Mesenchymal stem cell (in vitro differentiated cells and primary cell): ENCODE data around the gene MPPED2.

Experiments used
- DNase-seq: peaks from one replicate; pipeline ENCODE4 v3.0.0-alpha.2; 2013
- H2AFZ ChIP-seq: one replicate; pipeline ENCODE4 v1.6.1; 2013; ENCODE audit warnings: low read depth, mild to moderate bottlenecking, control low read depth, inconsistent platforms, low read length, moderate library complexity
- H2AK5ac ChIP-seq: 2 replicates; pipeline ENCODE4 v1.6.1; 2013; ENCODE audit warnings: low read length, moderate library complexity, mild to moderate bottlenecking, inconsistent platforms; ENCODE audit not compliant: severe bottlenecking
- H2BK120ac ChIP-seq: one replicate; pipeline ENCODE4 v1.6.1; 2013; ENCODE audit warnings: low read depth, mild to moderate bottlenecking, inconsistent platforms, low read length, moderate library complexity
- H2BK12ac ChIP-seq, 2 experiments: one replicate each; pipeline ENCODE4 v1.6.1; 2013; ENCODE audit warnings: inconsistent platforms in 2 of 2, low read length in 2 of 2, mild to moderate bottlenecking in 2 of 2, moderate library complexity in 2 of 2, control low read depth in 1 of 2
- H2BK15ac ChIP-seq: one replicate; pipeline ENCODE4 v1.6.1; 2013; ENCODE audit warnings: mild to moderate bottlenecking, low read depth, inconsistent platforms; ENCODE audit not compliant: poor library complexity, severe bottlenecking
- H2BK5ac ChIP-seq: 2 replicates; pipeline ENCODE4 v1.6.1; 2013; ENCODE audit warnings: low read depth, mild to moderate bottlenecking, low read length, control low read depth, inconsistent platforms; ENCODE audit not compliant: poor library complexity, severe bottlenecking
- H3K14ac ChIP-seq, 2 experiments: one replicate each; pipeline ENCODE4 v1.6.1; 2013; ENCODE audit warnings: inconsistent platforms in 2 of 2, low read length in 2 of 2, control low read depth in 1 of 2, mild to moderate bottlenecking in 1 of 2, moderate library complexity in 1 of 2
- H3K18ac ChIP-seq, 2 experiments: one replicate each; pipeline ENCODE4 v1.6.1; 2013; ENCODE audit warnings: inconsistent platforms in 2 of 2, low read length in 2 of 2, control low read depth in 1 of 2, low read depth in 1 of 2, mild to moderate bottlenecking in 1 of 2
- H3K23ac ChIP-seq, 2 experiments: one replicate each; pipeline ENCODE4 v1.6.1; 2013; ENCODE audit warnings: inconsistent platforms in 2 of 2, low read length in 2 of 2, mild to moderate bottlenecking in 2 of 2, moderate library complexity in 2 of 2, control low read depth in 1 of 2
- H3K27ac ChIP-seq: 2 replicates; pipeline ENCODE4 v1.5.1; 2013; ENCODE audit warnings: mild to moderate bottlenecking, moderate library complexity, low read length, control low read depth, inconsistent platforms; ENCODE audit not compliant: poor library complexity, severe bottlenecking
- H3K27me3 ChIP-seq, 2 experiments: 2 replicates each; pipeline versions ENCODE4 v1.6.1 to v1.7.0; 2013; ENCODE audit warnings: low read length in 2 of 2, mild to moderate bottlenecking in 2 of 2, moderate library complexity in 2 of 2, control low read depth in 1 of 2, inconsistent platforms in 1 of 2; ENCODE audit not compliant: control insufficient read depth in 1 of 2, insufficient read depth in 1 of 2
- H3K36me3 ChIP-seq, 2 experiments: 2 replicates each; pipeline versions ENCODE4 v1.6.1 to v1.7.0; 2013; ENCODE audit warnings: low read length in 2 of 2, control low read depth in 1 of 2, inconsistent platforms in 1 of 2, low read depth in 1 of 2, mild to moderate bottlenecking in 1 of 2; ENCODE audit not compliant: insufficient read depth in 2 of 2, control insufficient read depth in 1 of 2
- H3K4ac ChIP-seq, 2 experiments: one replicate each; pipeline ENCODE4 v1.6.1; 2013; ENCODE audit warnings: inconsistent platforms in 2 of 2, low read length in 2 of 2, mild to moderate bottlenecking in 2 of 2, moderate library complexity in 2 of 2, control low read depth in 1 of 2, low read depth in 1 of 2
- H3K4me1 ChIP-seq: 2 replicates; pipeline ENCODE4 v1.6.1; 2013; ENCODE audit warnings: low read depth, low read length, control low read depth; ENCODE audit not compliant: control insufficient read depth, insufficient read depth
- H3K4me2 ChIP-seq: 2 replicates; pipeline ENCODE4 v1.6.1; 2013; ENCODE audit warnings: low read length, mild to moderate bottlenecking, inconsistent platforms; ENCODE audit not compliant: poor library complexity, severe bottlenecking
- H3K4me3 ChIP-seq, 2 experiments: 2 replicates each; pipeline versions ENCODE4 v1.5.1 to v1.7.0; 2013; ENCODE audit warnings: low read length in 2 of 2, mild to moderate bottlenecking in 2 of 2, control low read depth in 1 of 2, low read depth in 1 of 2; ENCODE audit not compliant: insufficient read depth in 1 of 2
- H3K79me1 ChIP-seq: replicated peaks from 2 replicates; pipeline ENCODE4 v1.6.1; 2013; ENCODE audit warnings: mild to moderate bottlenecking, control low read depth, low read length, inconsistent platforms; ENCODE audit not compliant: poor library complexity, severe bottlenecking
- H3K9ac ChIP-seq: 2 replicates; pipeline ENCODE4 v1.7.0; 2013; ENCODE audit warnings: mild to moderate bottlenecking, low read length, moderate library complexity
- H3K9me3 ChIP-seq: 2 replicates; pipeline ENCODE4 v1.7.0; 2013; ENCODE audit warnings: mild to moderate bottlenecking, low read length; ENCODE audit not compliant: control insufficient read depth
- H4K8ac ChIP-seq: one replicate; pipeline ENCODE4 v1.6.1; 2013; ENCODE audit warnings: inconsistent platforms, mild to moderate bottlenecking, low read length, moderate library complexity
- H4K91ac ChIP-seq: one replicate; pipeline ENCODE4 v1.6.1; 2013; ENCODE audit warnings: mild to moderate bottlenecking, low read length, inconsistent platforms
- WGBS: methylation state at CpG from one replicate; pipeline ENCODE4 v1.1.7; 2013; ENCODE audit warnings: mixed read lengths; 5-methylcytosine and 5-hydroxymethylcytosine counted together

Gene MPPED2

DNA sequence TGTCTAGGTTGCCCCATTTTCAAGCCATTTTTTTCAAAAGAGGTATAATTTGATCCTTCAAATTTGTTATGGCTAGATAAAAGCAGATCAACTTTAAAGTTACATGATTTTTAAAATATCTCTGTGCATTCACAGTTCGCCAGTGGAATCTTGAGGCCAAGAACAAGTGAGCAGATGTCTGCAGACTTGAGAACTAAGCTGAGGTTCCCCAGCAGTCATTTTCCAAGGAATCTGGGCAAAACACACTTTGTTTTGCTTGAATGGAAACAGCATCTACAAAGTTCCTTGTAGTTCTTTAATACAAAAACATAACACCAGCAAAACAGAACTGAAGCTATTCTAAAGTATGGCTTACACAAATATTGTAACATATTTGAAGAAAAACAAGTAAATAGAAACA, 7.7 kb downstream of the MPPED2 start:
- no peak overlapping the region for H3K23ac ChIP-seq
- peaks cover 5 to 13% of the 10 kb centered on the region in 2 experiments for H3K27me3 ChIP-seq
- no peak overlapping the region for H3K4me2 ChIP-seq
- no peak overlapping the region for H2BK15ac ChIP-seq
- H2BK120ac ChIP-seq = no peak overlapping the region
- H3K9ac ChIP-seq = no peak overlapping the region
- H3K36me3 ChIP-seq = no peaks in the 10 kb centered on the region
- H3K4me3 ChIP-seq = no peak overlapping the region
- no peak overlapping the region for H2AFZ ChIP-seq
- no peak overlapping the region for H2BK5ac ChIP-seq
- no peak overlapping the region for H4K8ac ChIP-seq
- H3K18ac ChIP-seq = no peak overlapping the region
- H4K91ac ChIP-seq = no peak overlapping the region
- H3K9me3 ChIP-seq = no peaks in the 10 kb centered on the region
- H3K4ac ChIP-seq = no peak overlapping the region
- no peaks in the 10 kb centered on the region for H3K79me1 ChIP-seq
- no peak overlapping the region for H2BK12ac ChIP-seq
- no peak overlapping the region for H2AK5ac ChIP-seq
- H3K14ac ChIP-seq = no peak overlapping the region
- 97% methylated on average over 1 of the region's 1 CpG for WGBS
- DNase-seq = no peak
- H3K27ac ChIP-seq = no peak overlapping the region
- H3K4me1 ChIP-seq = no peaks in the 10 kb centered on the region

DNA sequence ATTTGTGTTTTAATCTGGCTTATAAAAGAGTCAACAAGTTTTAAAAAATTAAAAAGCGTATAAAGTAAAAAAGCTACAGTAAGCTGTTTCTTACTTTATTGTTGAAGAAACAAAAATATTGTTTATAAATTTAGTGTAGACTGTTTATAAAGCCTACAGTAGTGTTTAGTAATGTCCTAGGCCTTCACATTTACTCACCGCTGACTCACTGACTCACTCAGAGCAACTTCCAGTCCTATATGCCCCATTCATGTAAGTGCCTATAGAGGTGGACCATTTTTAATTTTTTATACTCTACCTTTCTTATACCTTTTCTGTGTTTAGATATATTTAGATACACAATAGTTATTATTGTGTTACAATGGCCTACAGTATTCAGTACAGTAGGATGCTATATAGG, 12.2 kb downstream of the MPPED2 start:
- Histone ChIP-seq H3K4me3 (no peak overlapping the region), H4K91ac (no peak overlapping the region), H3K79me1 (no peaks in the 10 kb centered on the region), H2BK5ac (no peak overlapping the region), H3K4ac (no peak overlapping the region), H3K27me3 (no peaks in the 10 kb centered on the region), H2BK15ac (no peak overlapping the region), H2BK120ac (no peak overlapping the region), H2AK5ac (no peak overlapping the region), H3K18ac (no peak overlapping the region), H3K9me3 (no peaks in the 10 kb centered on the region), H3K4me2 (no peak overlapping the region), H3K36me3 (no peaks in the 10 kb centered on the region), H2AFZ (no peak overlapping the region), H3K23ac (no peak overlapping the region), H3K9ac (no peak overlapping the region), H4K8ac (no peak overlapping the region), H3K27ac (no peak overlapping the region), H3K4me1 (no peaks in the 10 kb centered on the region), H3K14ac (no peak overlapping the region), H2BK12ac (no peak overlapping the region)
- DNase-seq = peak; percentile 70
- WGBS = no CpG with 5 or more reads among the region's 2 CpGs

DNA sequence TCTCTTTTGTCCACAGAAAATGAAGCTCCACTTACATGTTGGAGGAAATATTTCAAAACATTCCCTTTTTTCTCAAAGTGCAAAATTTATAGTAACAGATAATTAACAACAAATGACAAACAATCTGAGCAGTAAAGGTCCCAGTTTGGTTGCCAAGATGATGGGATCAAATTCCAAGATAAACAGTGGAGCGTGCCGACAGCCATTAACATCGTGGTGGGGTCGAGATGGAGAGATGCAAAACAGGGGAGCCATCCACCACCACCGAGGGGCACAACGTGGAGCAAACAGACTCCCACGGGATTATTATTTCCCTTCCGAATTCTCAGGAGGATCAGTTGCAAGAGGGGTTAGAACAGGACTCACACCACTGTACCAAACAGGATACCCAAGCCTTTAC, 17.2 kb downstream of the MPPED2 start:
- Histone ChIP-seq H2BK15ac (no peak overlapping the region), H3K4me2 (no peak overlapping the region), H3K9me3 (no peaks in the 10 kb centered on the region), H3K18ac (no peak overlapping the region), H3K36me3 (no peaks in the 10 kb centered on the region), H2BK5ac (no peak overlapping the region), H2AFZ (no peak overlapping the region), H3K79me1 (no peaks in the 10 kb centered on the region), H3K14ac (no peak overlapping the region), H2BK120ac (no peak overlapping the region), H3K27me3 (no peaks in the 10 kb centered on the region), H3K4ac (no peak overlapping the region), H2BK12ac (no peak overlapping the region), H3K27ac (no peak overlapping the region), H3K9ac (no peak overlapping the region), H3K4me1 (no peaks in the 10 kb centered on the region), H3K23ac (no peak overlapping the region), H4K8ac (no peak overlapping the region), H4K91ac (no peak overlapping the region), H2AK5ac (no peak overlapping the region), H3K4me3 (no peak overlapping the region)
- no peak for DNase-seq
- 81% methylated on average over 8 of the region's 8 CpGs for WGBS

DNA sequence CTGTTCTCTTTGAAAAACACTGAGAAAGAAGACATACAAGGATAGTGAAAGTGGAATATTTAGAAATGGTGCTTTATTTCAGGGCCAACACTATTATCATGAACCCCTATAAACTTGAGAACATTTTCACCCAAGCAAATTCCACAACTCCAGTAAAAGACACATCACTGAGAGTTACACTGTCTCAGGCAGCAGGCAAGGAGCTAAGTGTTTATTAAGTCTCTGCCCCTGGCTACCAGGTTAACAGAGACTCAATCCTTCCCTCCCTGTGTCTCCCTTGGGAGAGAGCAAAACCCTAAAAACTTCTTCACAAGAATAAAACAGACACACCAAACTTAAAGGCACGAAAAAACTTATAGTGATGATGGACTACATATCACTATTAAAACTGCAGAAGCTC, 18.5 kb downstream of the MPPED2 start:
- no peak overlapping the region for H3K14ac ChIP-seq
- H2BK12ac ChIP-seq = no peak overlapping the region
- H3K9ac ChIP-seq = no peak overlapping the region
- no peaks in the 10 kb centered on the region for H3K9me3 ChIP-seq
- no peak overlapping the region for H2BK15ac ChIP-seq
- no peaks in the 10 kb centered on the region for H3K79me1 ChIP-seq
- H3K27ac ChIP-seq = no peak overlapping the region
- WGBS = no CpG with 5 or more reads among the region's 1 CpG
- H3K27me3 ChIP-seq = no peaks in the 10 kb centered on the region
- no peaks in the 10 kb centered on the region for H3K4me1 ChIP-seq
- no peak for DNase-seq
- no peak overlapping the region for H2AFZ ChIP-seq
- no peak overlapping the region for H4K91ac ChIP-seq
- no peak overlapping the region for H3K18ac ChIP-seq
- no peaks in the 10 kb centered on the region for H3K36me3 ChIP-seq
- H2AK5ac ChIP-seq = no peak overlapping the region
- no peak overlapping the region for H3K4me3 ChIP-seq
- H4K8ac ChIP-seq = no peak overlapping the region
- no peak overlapping the region for H2BK5ac ChIP-seq
- no peak overlapping the region for H3K4ac ChIP-seq
- no peak overlapping the region for H3K4me2 ChIP-seq
- H2BK120ac ChIP-seq = no peak overlapping the region
- H3K23ac ChIP-seq = no peak overlapping the region
